Left hindlimb (tissue), 1 donor: ENCODE results near the gene FBLN2.
A peak's percentile ranks its signal among the peaks of the same experiment; 100 is the strongest.

Source experiments
- DNase-seq: peaks from one replicate; pipeline ENCODE4 v3.0.0-alpha.2; 2018

The FBLN2 gene

DNA sequence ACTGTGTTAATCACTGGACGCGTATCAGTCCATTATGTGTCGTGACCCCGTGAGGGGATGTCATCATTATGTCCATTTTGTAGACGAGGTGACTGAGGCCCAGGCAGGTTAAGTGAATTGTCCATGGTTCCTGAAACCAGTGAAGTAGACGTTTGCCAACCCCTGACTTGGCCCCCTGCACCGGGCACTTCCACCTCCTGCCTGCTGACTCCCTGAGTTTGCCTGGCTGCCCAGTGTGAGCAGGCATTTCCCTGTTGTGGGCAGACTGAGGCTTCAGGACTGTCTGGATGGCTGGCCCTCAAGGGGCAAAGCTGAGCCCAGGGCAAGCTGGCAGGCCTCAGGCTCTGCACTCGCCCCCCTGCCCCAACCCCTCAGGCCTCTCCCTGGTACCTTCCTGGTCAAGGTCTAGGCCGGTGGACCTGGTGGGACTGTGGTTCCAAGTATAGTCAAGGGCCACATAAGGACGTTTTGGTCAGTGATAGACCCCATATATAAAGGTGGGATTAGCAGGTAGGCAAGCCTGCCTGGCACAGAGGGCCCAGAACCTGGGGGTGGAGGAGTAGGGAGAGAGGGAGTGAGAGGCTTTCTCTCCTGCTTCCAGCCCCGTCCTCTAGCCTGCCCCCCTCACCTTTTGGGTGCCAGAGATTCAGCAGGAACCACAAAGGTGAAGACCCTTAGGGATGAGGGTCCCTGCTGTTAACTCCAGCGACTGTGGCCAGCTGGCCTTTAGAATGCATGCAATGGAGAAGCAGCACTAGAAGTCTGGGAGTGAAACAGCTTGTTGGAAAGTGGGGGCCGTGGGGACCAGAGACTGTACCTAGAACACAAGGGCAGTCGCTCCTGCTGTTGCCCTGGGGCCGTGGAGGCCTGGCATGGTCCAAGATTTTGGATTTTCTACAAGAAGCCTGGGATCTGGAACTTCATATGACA is 34.6 kb downstream of the FBLN2 start:
- no peak for DNase-seq

DNA sequence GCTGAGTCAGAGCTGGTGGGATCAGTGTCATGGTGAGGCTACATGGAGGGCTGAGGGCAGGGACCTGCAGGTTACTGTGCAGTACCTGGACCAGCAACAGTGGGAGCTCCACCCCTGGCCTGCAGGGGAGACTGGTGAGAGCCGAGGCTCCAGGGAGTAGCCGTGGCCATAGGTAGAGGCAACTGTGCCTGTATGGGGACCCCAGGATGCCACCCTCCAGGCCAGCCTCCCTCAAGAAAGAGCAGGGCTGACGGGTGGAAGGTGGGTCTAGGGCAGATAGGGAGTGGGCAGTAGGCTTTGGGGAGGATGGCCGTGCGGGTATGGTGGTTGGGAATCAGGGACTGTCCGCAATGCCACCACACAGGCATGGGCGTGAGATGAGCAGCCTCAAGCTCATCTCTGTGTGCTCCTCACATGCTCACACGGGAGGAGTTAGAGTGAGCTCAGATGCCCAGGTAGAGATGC is 35.5 kb downstream of the FBLN2 start:
- no peak for DNase-seq

- no peak for DNase-seq
Measured at GRCh38 chr3:13584901-13585300, 36.0 kb downstream of the FBLN2 start.

GRCh38 chr3:13587442-13587841 is 38.5 kb downstream of the FBLN2 start:
- DNase-seq = no peak

- DNase-seq = no peak
Measured at GRCh38 chr3:13588221-13588701, 39.3 kb downstream of the FBLN2 start.

- no peak for DNase-seq
Measured at GRCh38 chr3:13588993-13589392, 40.1 kb downstream of the FBLN2 start.

- no peak for DNase-seq
Measured at GRCh38 chr3:13590841-13591520, 42.1 kb downstream of the FBLN2 start.

- no peak for DNase-seq
Measured at GRCh38 chr3:13593615-13594014, 44.7 kb downstream of the FBLN2 start.

- no peak for DNase-seq
Measured at GRCh38 chr3:13594146-13594545, 45.2 kb downstream of the FBLN2 start.

DNA sequence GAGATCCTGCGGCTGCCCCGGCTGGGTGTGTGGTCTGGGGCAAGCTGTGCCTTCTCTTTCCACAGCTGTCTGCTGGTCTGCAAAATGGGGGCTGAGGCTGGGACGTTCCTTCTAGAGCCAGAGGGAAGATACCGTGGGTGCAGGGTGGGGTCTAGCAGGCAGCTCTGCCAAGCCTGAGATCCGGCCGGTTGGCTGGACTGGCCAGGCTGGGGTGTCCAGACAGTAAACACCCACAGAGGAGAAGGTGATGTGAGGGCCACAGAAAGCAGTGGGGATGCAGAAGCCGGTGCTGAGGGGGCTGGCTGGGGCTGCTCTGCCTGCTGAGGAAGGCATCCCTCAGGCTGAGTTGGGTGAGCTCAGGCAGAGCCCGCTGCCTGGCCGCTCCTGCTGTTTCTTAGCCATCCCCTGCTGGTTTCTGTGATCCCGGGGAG is 46.1 kb downstream of the FBLN2 start:
- DNase-seq = no peak

- no peak for DNase-seq
Measured at GRCh38 chr3:13595485-13595884, 46.6 kb downstream of the FBLN2 start.

DNA sequence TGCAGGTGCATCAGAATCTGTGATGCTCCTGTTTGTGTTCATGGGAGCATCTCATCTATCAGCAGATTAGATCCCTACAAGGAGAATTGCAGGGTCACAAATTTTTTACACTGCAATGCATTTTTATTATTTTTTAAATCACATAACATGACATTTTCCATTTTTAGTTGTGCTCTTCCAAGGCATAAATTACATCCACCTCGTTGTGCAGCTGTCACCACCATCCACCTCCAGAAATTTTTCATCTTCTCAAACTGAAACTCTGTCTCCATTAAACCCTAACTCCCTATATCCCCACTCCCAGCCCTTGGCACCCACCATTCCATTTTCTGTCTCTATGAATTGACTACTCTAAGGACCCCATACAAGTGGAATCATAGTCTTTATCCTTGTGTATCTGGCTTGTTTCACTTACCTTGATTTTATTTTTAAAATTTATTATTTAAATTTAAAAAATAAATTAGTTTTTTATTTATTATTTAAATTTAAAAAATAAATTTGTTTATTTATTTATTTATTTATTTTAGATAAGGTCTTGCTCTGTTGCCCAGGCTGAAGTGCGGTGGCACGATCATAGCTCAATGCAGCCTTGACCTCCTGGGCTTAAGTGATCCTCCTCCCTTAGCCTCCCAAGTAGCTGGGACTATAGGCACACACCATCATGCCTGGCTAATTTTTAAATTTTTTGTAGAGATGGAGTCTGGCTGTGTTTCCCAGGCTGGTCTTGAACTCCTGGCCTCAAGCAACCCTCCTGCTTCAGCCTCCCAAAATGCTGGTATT is 47.7 kb downstream of the FBLN2 start:
- DNase-seq = no peak

DNA sequence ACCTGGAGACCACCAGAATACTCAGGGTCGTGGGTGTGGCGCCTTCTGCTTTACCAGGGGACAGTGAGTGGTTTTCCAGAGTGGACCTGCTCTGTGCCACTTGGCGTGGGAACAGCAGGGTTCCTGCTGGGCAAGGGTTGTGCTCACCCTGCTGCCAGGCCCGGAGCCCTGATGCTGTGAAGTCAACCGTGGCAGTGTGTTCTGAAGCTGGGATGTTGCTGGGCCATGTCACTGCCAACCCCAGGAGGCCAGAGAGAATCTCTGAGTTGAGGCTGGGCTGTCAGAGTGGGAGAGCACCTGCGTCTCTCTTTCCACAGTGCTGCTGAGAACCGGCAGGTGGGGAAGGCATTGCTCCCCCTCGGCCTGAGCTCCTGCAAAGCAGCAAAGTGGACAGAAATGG is 48.7 kb downstream of the FBLN2 start:
- no peak for DNase-seq

DNA sequence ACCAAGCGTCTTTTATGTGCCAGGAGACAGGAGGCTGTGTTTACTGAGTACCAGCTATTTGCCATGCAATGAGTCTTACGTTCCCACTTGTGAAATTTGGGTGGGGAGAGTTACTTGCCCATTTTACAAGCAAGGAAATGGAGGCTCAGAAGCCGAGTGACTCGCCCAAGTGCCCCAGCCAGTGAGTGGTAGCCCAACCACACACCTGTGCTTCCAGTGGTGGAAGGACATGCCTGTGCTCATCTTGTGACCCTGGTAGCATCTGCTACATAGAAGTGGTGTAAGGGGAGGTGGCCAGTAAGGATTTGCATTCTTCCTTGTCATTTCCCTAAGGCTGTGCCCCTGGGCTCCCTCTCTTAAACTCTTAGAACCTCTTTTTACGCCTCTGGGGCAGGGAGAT is 49.3 kb downstream of the FBLN2 start:
- no peak for DNase-seq

GRCh38 chr3:13598926-13599886 is 50.3 kb downstream of the FBLN2 start:
- DNase-seq = peak; percentile 71

GRCh38 chr3:13599887-13600450 is 51.0 kb downstream of the FBLN2 start:
- DNase-seq = no peak

- DNase-seq = peak; percentile 56
Measured at GRCh38 chr3:13600950-13601691, 52.2 kb downstream of the FBLN2 start.

GRCh38 chr3:13601692-13602080 is 52.8 kb downstream of the FBLN2 start:
- no peak for DNase-seq

GRCh38 chr3:13605555-13605954 is 56.6 kb downstream of the FBLN2 start:
- no peak for DNase-seq

- DNase-seq = no peak
Measured at GRCh38 chr3:13607821-13608597, 59.1 kb downstream of the FBLN2 start.
